ENCODE measurements around the gene TRAK2. TPM values are rescaled to one million over a fixed set of nuclear protein-coding genes. Genes with fewer than 3 reads are reported as not detected.

TRAK2 gene
- total RNA-seq, 8 experiments from 2014 or later, result 8.3 to 58.5 (median 17.8) TPM

DNA sequence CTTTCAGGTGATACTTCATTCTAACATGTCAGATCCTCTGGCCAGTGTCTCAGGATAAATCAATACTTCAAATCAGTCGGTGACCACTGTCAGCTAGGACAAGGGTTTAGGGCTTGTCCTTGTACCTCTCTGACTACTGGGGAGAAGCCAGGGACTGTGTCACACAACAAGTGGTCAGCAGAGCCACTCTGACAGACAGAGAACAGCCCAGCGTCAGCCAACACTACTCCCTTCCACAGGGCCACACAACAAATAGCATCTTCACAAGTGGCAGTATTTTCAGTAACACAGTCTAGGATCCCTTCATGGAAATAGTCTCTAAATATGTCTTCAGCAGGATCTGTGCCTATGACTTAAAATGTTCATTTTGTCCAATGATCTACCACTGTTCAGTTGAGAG, 108.3 kb downstream of the TRAK2 start:
- no peaks in the 10 kb centered on the region for H3K4me1 ChIP-seq (replicated peaks in 1 of 2)
- H3K4me3 ChIP-seq, result no peak overlapping the region
- no peak overlapping the region for H3K27ac ChIP-seq
- ATAC-seq (replicated peaks in 6 of 8), result no peak
- 50 to 100% (median 71%) methylated on average over 1 to 2 of the region's 2 CpGs; no CpG with 5 or more reads in 2 of the 10 experiments for WGBS, 10 experiments
- in situ Hi-C loops (cut with MboI; ENCODE audit: low pct_unique_long_range_greater_than_20kb in 2 of 9, low sequenced_read_pairs in 9 of 9, unreplicated experiment in 9 of 9), result no loop called here

GRCh38 chr2:201329409-201329808, 121.8 kb downstream of the TRAK2 start:
- ATAC-seq (replicated peaks in 6 of 8), result no peak
- no peak overlapping the region for H3K27ac ChIP-seq
- WGBS, 10 experiments, result 17 to 83% (median 42%) methylated on average over 1 of the region's 1 CpG; no CpG with 5 or more reads in 5 of the 10 experiments
- in situ Hi-C loops (cut with MboI; ENCODE audit: low pct_unique_long_range_greater_than_20kb in 2 of 9, low sequenced_read_pairs in 9 of 9, unreplicated experiment in 9 of 9), result no loop called here
- no peak overlapping the region for H3K4me3 ChIP-seq
- H3K4me1 ChIP-seq (replicated peaks in 1 of 2), result no peaks in the 10 kb centered on the region

DNA sequence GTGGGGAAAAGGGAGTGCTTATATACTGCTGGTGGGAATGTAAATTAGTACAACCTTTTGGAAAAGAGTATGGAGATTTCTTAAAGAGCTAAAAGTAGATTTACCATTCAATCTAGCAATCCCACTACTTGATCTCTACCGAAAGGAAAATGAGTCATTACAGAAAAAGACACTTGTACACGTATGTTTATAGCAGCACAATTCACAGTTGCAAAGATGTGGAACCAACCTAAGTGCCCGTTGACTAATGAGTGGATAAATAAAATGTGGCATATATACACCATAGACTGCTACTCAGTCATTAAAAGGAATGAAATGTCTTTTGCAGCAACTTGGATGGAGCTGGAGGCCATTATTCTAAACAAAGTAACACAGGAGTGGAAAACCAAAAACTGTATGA, 123.6 kb downstream of the TRAK2 start:
- in situ Hi-C loops (cut with MboI; ENCODE audit: low pct_unique_long_range_greater_than_20kb in 2 of 9, low sequenced_read_pairs in 9 of 9, unreplicated experiment in 9 of 9), result no loop called here
- Histone ChIP-seq H3K27ac (no peak overlapping the region), H3K4me1 (replicated peaks in 1 of 2) (no peaks in the 10 kb centered on the region), H3K4me3 (no peak overlapping the region)
- WGBS, 10 experiments, result 17 to 100% (median 83%) methylated on average over 1 to 3 of the region's 3 CpGs
- ATAC-seq (replicated peaks in 6 of 8), result no peak

Other genes starting within 250 kb of the TRAK2 start
- 10 to 100 TPM in 4 of 8 experiments, 1 to 10 TPM in 1, under 1 TPM in 3; 0.16 to 28.3 (median 6.9) TPM for gene CASP8, start 190.9 kb downstream of the TRAK2 start, total RNA-seq
- gene FLACC1, start 94.1 kb downstream of the TRAK2 start, total RNA-seq, result 1 to 10 TPM in 5 of 8 experiments, under 1 TPM in 3; 0.46 to 3.7 (median 1.1) TPM
- 10 to 100 TPM; 24.1 to 77.9 (median 35.6) TPM for gene STRADB, start 282 bp upstream of the TRAK2 start, total RNA-seq
- 10 to 100 TPM; 14.8 to 44.9 (median 24.4) TPM for gene TMEM237, start 192.0 kb upstream of the TRAK2 start, total RNA-seq
- gene MPP4, start 247.2 kb upstream of the TRAK2 start, total RNA-seq, result 1 to 10 TPM in 1 of 8 experiments, under 1 TPM in 5, not detected in 2; 0.08 to 1.4 (median 0.33) TPM